HepG2 (cell line): Measurements from ENCODE around the gene TUBG1. TPM values are rescaled to one million over a fixed set of nuclear protein-coding genes. Genes with fewer than 3 reads are reported as not detected.

Source experiments
- AFF4 ChIP-seq: sonication (generic); formaldehyde crosslinking; IDR thresholded peaks from 2 replicates; pipeline ENCODE4 v1.4.0; 2020; ENCODE audit warnings: missing genetic modification reagents
- CREM ChIP-seq, 2 experiments: sonication (generic) in 1 of 2; formaldehyde crosslinking in 1 of 2; IDR thresholded peaks; 2 replicates each; pipeline versions ENCODE4 v1.4.0 to v1.6.1; 2016 to 2020; ENCODE audit warnings: antibody characterized with exemption in 1 of 2, mild to moderate bottlenecking in 1 of 2, missing genetic modification reagents in 1 of 2
- IRF1 ChIP-seq: sonication (generic); formaldehyde crosslinking; IDR thresholded peaks from 2 replicates; pipeline ENCODE4 v1.4.0; 2020; ENCODE audit warnings: low read depth, mild to moderate bottlenecking, missing genetic modification reagents
- IRF9 ChIP-seq: sonication (generic); formaldehyde crosslinking; IDR thresholded peaks from 2 replicates; pipeline ENCODE4 v1.8.0; 2022; ENCODE audit warnings: missing genetic modification reagents, mild to moderate bottlenecking, borderline replicate concordance
- MXD1 ChIP-seq: sonication (generic); formaldehyde crosslinking; IDR thresholded peaks from 2 replicates; pipeline ENCODE4 v1.4.0; 2020; ENCODE audit warnings: mild to moderate bottlenecking, missing genetic modification reagents
- PAX8 ChIP-seq: sonication (generic); formaldehyde crosslinking; IDR thresholded peaks from 2 replicates; pipeline ENCODE4 v1.8.0; 2022; ENCODE audit warnings: mild to moderate bottlenecking, missing genetic modification reagents, borderline replicate concordance
- PPARG ChIP-seq: conservative IDR thresholded peaks from 2 replicates; pipeline ENCODE4 v1.6.1; 2016; ENCODE audit warnings: missing biosample characterization, missing genetic modification reagents
- RNF2 ChIP-seq: fragments of 450-650 bp; conservative IDR thresholded peaks from 2 replicates; pipeline ENCODE4 v1.6.1; 2016; ENCODE audit warnings: low read depth
- TAF1 ChIP-seq: sonication (generic); formaldehyde crosslinking; IDR thresholded peaks from 2 replicates; pipeline ENCODE4 v1.4.0; 2020; ENCODE audit warnings: missing genetic modification reagents
- THYN1 ChIP-seq: sonication (generic); formaldehyde crosslinking; IDR thresholded peaks from 2 replicates; pipeline ENCODE4 v1.8.1; 2023; ENCODE audit warnings: low read depth, mild to moderate bottlenecking, moderate library complexity, missing genetic modification reagents, borderline replicate concordance
- ZBTB21 ChIP-seq: sonication (generic); formaldehyde crosslinking; IDR thresholded peaks from 2 replicates; pipeline ENCODE4 v1.4.0; 2020; ENCODE audit warnings: missing genetic modification reagents
- ZNF232 ChIP-seq: sonication (generic); formaldehyde crosslinking; IDR thresholded peaks from 2 replicates; pipeline ENCODE4 v1.4.0; 2020; ENCODE audit warnings: missing genetic modification reagents, borderline replicate concordance
- ZNF24 ChIP-seq: fragments of 450-650 bp; IDR thresholded peaks from 2 replicates; pipeline ENCODE4 v1.6.1; 2017; ENCODE audit warnings: antibody characterized with exemption, mild to moderate bottlenecking
- ZNF367 ChIP-seq: sonication (generic); formaldehyde crosslinking; IDR thresholded peaks from 2 replicates; pipeline ENCODE4 v1.4.0; 2020; ENCODE audit warnings: missing genetic modification reagents, borderline replicate concordance
- ZNF550 ChIP-seq: sonication (generic); formaldehyde crosslinking; IDR thresholded peaks from 2 replicates; pipeline ENCODE4 v1.4.0; 2020; ENCODE audit warnings: mild to moderate bottlenecking, missing genetic modification reagents, borderline replicate concordance
- ZNF572 ChIP-seq: sonication (generic); formaldehyde crosslinking; IDR thresholded peaks from 2 replicates; pipeline ENCODE4 v1.5.1; 2020; ENCODE audit warnings: mild to moderate bottlenecking, missing genetic modification reagents
- ZNF670 ChIP-seq: sonication (generic); formaldehyde crosslinking; IDR thresholded peaks from 2 replicates; pipeline ENCODE4 v1.8.0; 2022; ENCODE audit warnings: mild to moderate bottlenecking, missing genetic modification reagents, borderline replicate concordance
- ZNF678 ChIP-seq: sonication (generic); formaldehyde crosslinking; IDR thresholded peaks from 2 replicates; pipeline ENCODE4 v1.4.0; 2020; ENCODE audit warnings: mild to moderate bottlenecking, missing genetic modification reagents
- ZNF710 ChIP-seq: sonication (generic); formaldehyde crosslinking; IDR thresholded peaks from 2 replicates; pipeline ENCODE4 v1.5.0; 2020; ENCODE audit warnings: mild to moderate bottlenecking, missing genetic modification reagents, borderline replicate concordance
- ZNF775 ChIP-seq: sonication (generic); formaldehyde crosslinking; IDR thresholded peaks from 2 replicates; pipeline ENCODE4 v1.4.0; 2020; ENCODE audit warnings: missing genetic modification reagents, mild to moderate bottlenecking, moderate library complexity, borderline replicate concordance
- ZNF878 ChIP-seq: sonication (generic); formaldehyde crosslinking; IDR thresholded peaks from 2 replicates; pipeline ENCODE4 v1.8.1; 2023; ENCODE audit warnings: mild to moderate bottlenecking, missing genetic modification reagents, moderate library complexity
- polyA plus RNA-seq, 8 experiments: library from polyadenylated mRNA; depleted of rRNA in 3 of 8; stranded (reverse) in 7 of 8; unstranded in 1 of 8; fragments of >200 nt; fragmentation: Illumina TruSeq in 4 of 8; extraction: Trizol in 4 of 8; gene quantifications; 2 replicates each; pipeline versions ENCODE4 v1.2.1 to v1.2.3, GENCODE V29; 2011 to 2016; ENCODE audit warnings: low read depth in 4 of 8, missing spikeins in 1 of 8, mixed read lengths in 1 of 8; ENCODE audit not compliant: insufficient read depth in 1 of 8
- total RNA-seq, 5 experiments: library from RNA; depleted of rRNA; stranded (reverse); fragments of >200 nt; fragmentation: Illumina TruSeq; extraction: Trizol; gene quantifications; 2 replicates each; pipeline ENCODE4 v1.2.3, GENCODE V29; 2016; ENCODE audit warnings: low read depth in 1 of 5

Gene TUBG1
- total and polyA plus RNA-seq, 2 of the 13 experiments (the other 11 are each of a cell fraction or from before 2014, with no cell fraction given): 74.1 to 137 TPM

- TF ChIP-seq ZNF710: peak; percentile 84; the same call in 1 of the 2 replicates
- no peak; the same call in 1 of the 2 replicates for TF ChIP-seq CREM (IDR thresholded peaks at IDR 0.05)
- TF ChIP-seq CREM (CRISPR knock-in tag; IDR thresholded peaks at IDR 0.05): no peak
- no peak for TF ChIP-seq ZNF878 (CRISPR knock-in tag)
- TF ChIP-seq MXD1 (CRISPR knock-in tag): peak; percentile 89
- TF ChIP-seq ZNF24: no peak
- no peak for TF ChIP-seq RNF2
- no peak for TF ChIP-seq IRF1 (CRISPR knock-in tag)
- TF ChIP-seq ZBTB21 (CRISPR knock-in tag): peak; percentile 34; the same call in 1 of the 2 replicates
- TF ChIP-seq PAX8 (CRISPR knock-in tag): no peak
- peak; percentile 89 for TF ChIP-seq TAF1 (CRISPR knock-in tag)
- TF ChIP-seq IRF9: no peak
- peak; percentile 62 for TF ChIP-seq PPARG
- no peak for TF ChIP-seq ZNF232 (CRISPR knock-in tag)
- TF ChIP-seq ZNF775: no peak
- TF ChIP-seq THYN1: no peak
- no peak for TF ChIP-seq AFF4 (CRISPR knock-in tag)
- TF ChIP-seq ZNF367 (CRISPR knock-in tag): no peak
- no peak for TF ChIP-seq ZNF550 (CRISPR knock-in tag)
- TF ChIP-seq ZNF670 (CRISPR knock-in tag): peak; percentile 13; the same call in 1 of the 2 replicates
- peak; percentile 79 for TF ChIP-seq ZNF572 (CRISPR knock-in tag)
- no peak for TF ChIP-seq ZNF678
Observed at GRCh38 chr17:42659079-42659931, 49.8 kb downstream of the TUBG1 start, which contains the start of gene TUBG2 (continued).
